Psoas muscle (tissue), 8 donors: ENCODE data around the gene HSPG2. TPM values are rescaled to one million over a fixed set of nuclear protein-coding genes. Genes with fewer than 3 reads are reported as not detected.

Experiments used
- ATAC-seq, 4 donors: fragments of 200-7000 bp; cut with Tn5 transposase; one replicate each; pipeline ENCODE4 v1.9.1; 2020; ENCODE audit warnings: moderate library complexity in 3 of 4, mild to moderate bottlenecking in 2 of 4
- DNase-seq, 2 donors: peaks; one replicate each; pipeline ENCODE4 v3.0.0-alpha.2; 2020
- H3K27ac ChIP-seq: fragments of 200-600 bp; one replicate; pipeline ENCODE4 v1.8.0; 2022
- H3K27me3 ChIP-seq, 3 donors: fragments of 200-600 bp in 1 of 3; one replicate each; pipeline versions ENCODE4 v1.6.1 to v1.8.0; 2013 to 2022; ENCODE audit warnings: low read length in 2 of 3, mild to moderate bottlenecking in 2 of 3, moderate library complexity in 1 of 3; ENCODE audit not compliant: insufficient read depth in 3 of 3
- H3K36me3 ChIP-seq, 2 donors: fragments of 200-600 bp in 1 of 2; one replicate each; pipeline versions ENCODE4 v1.6.1 to v1.8.0; 2013 to 2022; ENCODE audit warnings: low read depth in 1 of 2, mild to moderate bottlenecking in 1 of 2, moderate library complexity in 1 of 2; ENCODE audit not compliant: insufficient read depth in 1 of 2
- H3K4me1 ChIP-seq: fragments of 200-600 bp; one replicate; pipeline ENCODE4 v1.8.0; 2022
- H3K4me3 ChIP-seq: fragments of 200-600 bp; one replicate; pipeline ENCODE4 v1.8.0; 2022; ENCODE audit warnings: mild to moderate bottlenecking
- H3K9me3 ChIP-seq: fragments of 200-600 bp; one replicate; pipeline ENCODE4 v1.8.0; 2022
- WGBS, 3 donors: extraction: QIAGEN DNeasy Blood & Tissue Kit; methylation state at CpG; one replicate each; pipeline versions ENCODE4 v1.1.6 to v1.1.7; 2013; 5-methylcytosine and 5-hydroxymethylcytosine counted together
- intact Hi-C, 2 donors: fragments of 100-400 bp; cut with DNase I; formaldehyde crosslinking; loops; one replicate each; pipeline versions ENCODE4 v1.11.0 to v1.14.2; 2022
- polyA plus RNA-seq, 3 donors: library from polyadenylated mRNA; stranded (reverse); fragments of 200-250 nt; gene quantifications; one replicate each; pipeline ENCODE4 v1.2.3, GENCODE V29; 2013
- total RNA-seq, 4 donors: library from RNA; stranded (reverse); fragmentation: NEBNext Ultra II Directional in 2 of 4; extraction: Animal tissue kit (Norgen Biotek cat#: 25700) in 2 of 4; gene quantifications; one replicate each; pipeline versions ENCODE4 v1.2.1 to v1.2.4, GENCODE V29; 2021 to 2023
- TF ChIP-seq, protein P1 (sequence below): fragments of 200-600 bp; IDR thresholded peaks from one replicate; pipeline ENCODE4 v1.8.0; 2022; ENCODE audit warnings: antibody characterized with exemption
- donor health status: healthy with polysubstance abuse.
- donor health status: DM: no; HTN: no; CAD: no; lungs with moderate emphysema.
- donor health status: Bipolar disorder and iron deficiency.
- donor health status: healthy.
- donor health status: DM: yes; HTN: yes; CAD: no.
- donor health status: DM: no; HTN: no; CAD: no.
- donor health status: DM: no; HTN: no; CAD: no.
- donor health status: DM: yes; HTN: yes; CAD: no.

The HSPG2 gene
- total and polyA plus RNA-seq, 7 donors = 24.5 to 168 (median 102) TPM

DNA sequence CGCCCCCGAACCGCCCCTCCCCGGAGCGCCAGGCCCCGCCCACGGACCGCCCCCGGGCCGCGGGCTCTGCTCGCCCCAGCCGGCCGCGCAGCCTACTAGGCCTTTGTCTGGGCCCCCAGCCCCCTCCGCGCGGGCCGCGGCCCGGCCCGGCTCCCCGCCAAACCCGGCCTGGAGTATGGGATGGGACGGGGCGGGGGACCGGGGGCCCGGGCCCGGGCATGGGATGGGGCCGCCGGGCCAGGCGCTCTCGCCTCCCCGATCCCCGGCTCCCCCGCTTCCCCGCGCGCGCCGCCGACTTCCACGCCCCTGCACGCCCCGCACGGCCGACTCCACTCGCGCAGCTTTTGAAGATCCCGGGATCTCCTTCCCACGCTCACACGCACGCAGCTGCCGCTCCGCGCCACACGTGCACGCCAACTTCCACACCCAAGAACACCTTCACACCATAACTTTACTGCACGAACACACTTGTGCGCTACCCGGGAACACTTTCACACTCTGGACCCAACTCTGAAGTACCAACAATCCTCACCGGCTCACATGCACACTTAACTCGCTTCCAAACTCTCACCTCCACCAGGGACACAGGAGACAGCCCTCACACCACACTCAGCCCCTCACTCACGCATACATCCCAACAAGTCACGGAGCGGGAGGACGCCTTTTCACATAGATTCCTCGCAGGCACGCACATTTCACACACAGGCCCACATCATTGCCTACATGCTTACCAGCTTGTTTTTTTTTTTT lies 437 bp upstream of the HSPG2 start:
- H3K4me3 ChIP-seq = peak overlapping the region; percentile 70
- no peaks in the 10 kb centered on the region for H3K27me3 ChIP-seq
- 10 to 19% (median 16%) methylated on average over 31 to 65 of the region's 69 CpGs for WGBS, 3 donors
- ATAC-seq = peak; percentile 69 to 81 (median 74)
- intact Hi-C loops = loop anchor here in 1 of 2 donors (5.0 kb wide), 1 partner anchor 35 kb away; no protein-coding TSS in a partner anchor
- H3K4me1 ChIP-seq = peaks cover 50% of the 10 kb centered on the region
- peak overlapping the region; percentile 69 for H3K27ac ChIP-seq
- no peaks in the 10 kb centered on the region for H3K36me3 ChIP-seq
- no peaks in the 10 kb centered on the region for H3K9me3 ChIP-seq
- DNase-seq = peak; percentile 88 to 91
- TF ChIP-seq, protein P1, sequence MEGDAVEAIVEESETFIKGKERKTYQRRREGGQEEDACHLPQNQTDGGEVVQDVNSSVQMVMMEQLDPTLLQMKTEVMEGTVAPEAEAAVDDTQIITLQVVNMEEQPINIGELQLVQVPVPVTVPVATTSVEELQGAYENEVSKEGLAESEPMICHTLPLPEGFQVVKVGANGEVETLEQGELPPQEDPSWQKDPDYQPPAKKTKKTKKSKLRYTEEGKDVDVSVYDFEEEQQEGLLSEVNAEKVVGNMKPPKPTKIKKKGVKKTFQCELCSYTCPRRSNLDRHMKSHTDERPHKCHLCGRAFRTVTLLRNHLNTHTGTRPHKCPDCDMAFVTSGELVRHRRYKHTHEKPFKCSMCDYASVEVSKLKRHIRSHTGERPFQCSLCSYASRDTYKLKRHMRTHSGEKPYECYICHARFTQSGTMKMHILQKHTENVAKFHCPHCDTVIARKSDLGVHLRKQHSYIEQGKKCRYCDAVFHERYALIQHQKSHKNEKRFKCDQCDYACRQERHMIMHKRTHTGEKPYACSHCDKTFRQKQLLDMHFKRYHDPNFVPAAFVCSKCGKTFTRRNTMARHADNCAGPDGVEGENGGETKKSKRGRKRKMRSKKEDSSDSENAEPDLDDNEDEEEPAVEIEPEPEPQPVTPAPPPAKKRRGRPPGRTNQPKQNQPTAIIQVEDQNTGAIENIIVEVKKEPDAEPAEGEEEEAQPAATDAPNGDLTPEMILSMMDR = no peak

DNA sequence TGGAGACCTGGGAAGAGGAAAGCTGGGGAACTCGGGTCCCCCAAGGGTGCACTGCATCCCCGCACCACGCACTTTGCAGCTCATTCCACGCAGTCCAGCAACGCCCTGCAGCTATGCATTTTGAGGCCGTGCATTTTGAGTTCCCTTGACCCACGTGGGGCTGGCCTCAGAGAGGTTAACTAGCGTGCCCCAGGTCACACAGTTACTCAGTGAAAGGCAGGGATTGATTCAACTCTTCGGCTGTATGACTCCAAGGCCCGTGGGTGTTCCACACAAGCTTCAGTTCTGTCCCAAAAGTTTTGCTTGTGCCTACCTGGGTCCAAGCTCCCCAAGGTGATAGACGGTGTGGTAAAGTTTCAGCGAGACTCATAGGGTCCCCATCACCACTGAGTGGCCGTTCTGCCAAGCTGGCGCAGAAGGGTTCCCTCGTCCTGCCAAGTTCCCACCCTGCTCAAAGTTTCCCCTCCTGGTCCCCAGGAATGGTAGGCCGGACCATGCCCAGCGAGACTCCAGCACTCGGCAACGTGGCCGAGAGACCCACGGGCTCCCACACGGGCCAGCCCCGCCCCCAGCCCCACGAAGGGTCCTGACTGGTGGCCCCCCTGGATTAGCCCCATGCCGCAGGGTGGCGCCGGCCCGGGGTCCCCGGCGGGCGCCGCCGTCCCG lies 611 bp downstream of the HSPG2 start:
- Histone ChIP-seq H3K4me3 (peak overlapping the region; percentile 82), H3K9me3 (no peaks in the 10 kb centered on the region), H3K27ac (peak overlapping the region; percentile 82), H3K36me3 (no peaks in the 10 kb centered on the region), H3K27me3 (no peaks in the 10 kb centered on the region), H3K4me1 (peaks cover 59% of the 10 kb centered on the region)
- peak; percentile 51 to 68 for DNase-seq
- intact Hi-C loops = loop anchor here in 1 of 2 donors (5.0 kb wide), 1 partner anchor 34 kb away; no protein-coding TSS in a partner anchor
- ATAC-seq = no peak
- TF ChIP-seq, protein P1 = no peak
- 11 to 13% (median 11%) methylated on average over 23 to 34 of the region's 34 CpGs for WGBS, 3 donors

DNA sequence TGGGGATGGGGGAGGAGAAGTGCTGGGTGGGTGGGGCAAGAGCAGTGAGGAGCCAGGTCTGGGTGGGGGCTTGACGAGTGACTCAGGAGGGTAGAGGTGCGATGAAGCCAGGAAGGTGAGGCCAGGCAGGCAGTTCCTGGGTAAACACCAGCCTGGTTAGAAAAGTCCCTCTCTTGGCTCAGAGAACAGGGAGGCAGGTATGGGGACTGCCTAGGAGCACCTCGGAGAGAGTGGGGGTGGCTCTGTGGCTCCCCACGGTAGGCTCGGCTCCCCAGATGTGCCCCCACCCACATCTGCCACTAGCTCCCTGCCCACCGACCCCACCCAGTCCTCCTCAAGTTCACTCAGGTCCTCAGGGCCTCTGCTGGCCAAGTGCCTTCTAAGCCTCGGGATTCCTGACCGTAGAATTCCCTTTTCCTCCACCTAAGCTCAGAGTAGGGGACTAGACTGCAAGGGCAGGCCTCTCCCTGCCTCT lies 1.2 kb downstream of the HSPG2 start:
- no peak for DNase-seq
- Histone ChIP-seq H3K27me3 (no peaks in the 10 kb centered on the region), H3K27ac (peak overlapping the region; percentile 82), H3K36me3 (no peaks in the 10 kb centered on the region), H3K4me3 (peak overlapping the region; percentile 82), H3K9me3 (no peaks in the 10 kb centered on the region), H3K4me1 (peaks cover 64% of the 10 kb centered on the region)
- no peak for ATAC-seq
- intact Hi-C loops = loop anchor here (2.0 to 5.0 kb wide), 2 partner anchors 21 to 34 kb away; no protein-coding TSS in a partner anchor
- 29 to 38% (median 37%) methylated on average over 5 to 8 of the region's 8 CpGs for WGBS, 3 donors
- TF ChIP-seq, protein P1 = no peak

DNA sequence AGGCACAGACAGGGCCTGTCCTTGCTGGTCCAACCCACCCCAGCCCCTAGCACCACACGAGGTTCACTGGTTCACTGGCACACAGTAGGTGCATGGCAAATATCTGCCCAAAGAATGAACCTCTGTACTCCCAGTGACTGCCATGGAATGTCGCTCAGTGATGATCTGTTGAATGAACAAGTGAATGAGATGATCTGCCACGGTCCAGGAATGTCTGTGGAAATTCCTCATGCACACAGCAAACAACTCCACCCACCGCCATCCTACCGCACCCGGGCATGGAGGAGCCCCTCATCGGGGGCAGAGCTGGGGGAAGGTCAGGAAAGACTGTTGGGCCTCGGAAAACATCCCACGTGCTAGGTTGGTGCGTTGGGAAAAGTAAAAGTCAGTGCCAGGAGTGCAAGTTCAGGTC lies 1.7 kb downstream of the HSPG2 start:
- intact Hi-C loops = loop anchor here (2.0 to 5.0 kb wide), 2 partner anchors 21 to 33 kb away; no protein-coding TSS in a partner anchor
- H3K27ac ChIP-seq = peak overlapping the region; percentile 82
- no peaks in the 10 kb centered on the region for H3K36me3 ChIP-seq
- WGBS, 3 donors = 42 to 46% (median 45%) methylated on average over 10 of the region's 10 CpGs
- peak overlapping the region; percentile 82 for H3K4me3 ChIP-seq
- H3K9me3 ChIP-seq = no peaks in the 10 kb centered on the region
- DNase-seq (no peak), ATAC-seq (no peak)
- no peaks in the 10 kb centered on the region for H3K27me3 ChIP-seq
- TF ChIP-seq, protein P1 = no peak
- peaks cover 66% of the 10 kb centered on the region for H3K4me1 ChIP-seq
